Measurements from ENCODE around the gene CD300LG.
"Not testable (repeated sequence)": the region's sequence is repeated elsewhere in the genome, so short reads cannot be mapped to it uniquely, and the experiment has no call there.

CD300LG gene

DNA sequence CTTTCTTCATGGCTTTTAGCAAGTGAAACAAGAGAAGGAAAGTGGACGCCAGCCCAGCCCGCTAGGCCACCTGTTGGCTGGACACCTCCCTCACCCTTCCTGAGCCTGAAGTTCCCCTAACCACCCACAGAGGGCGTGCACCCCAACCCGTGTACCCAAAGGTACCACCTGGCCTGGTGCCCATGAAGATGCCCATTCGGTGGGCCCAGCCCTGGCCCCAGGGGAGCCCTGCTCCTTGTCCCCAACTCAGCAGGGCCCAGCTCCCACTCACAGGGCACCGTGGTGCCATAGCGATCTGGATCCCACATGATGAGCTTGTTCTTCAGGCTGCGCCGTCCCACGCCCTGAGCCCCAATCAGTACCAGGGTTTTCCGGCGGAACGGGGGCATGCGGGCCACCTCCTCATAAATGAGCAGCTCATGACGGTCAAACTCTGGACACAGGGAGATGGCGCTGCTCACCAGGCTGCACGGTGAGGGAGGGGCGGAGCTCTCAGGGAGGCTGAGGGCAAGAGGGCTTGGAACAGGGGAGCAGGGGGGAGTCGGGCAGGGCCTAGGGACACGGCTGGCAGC lies 33.5 kb downstream of the CD300LG start:
- peak; percentile 76 for DNase-seq

DNA sequence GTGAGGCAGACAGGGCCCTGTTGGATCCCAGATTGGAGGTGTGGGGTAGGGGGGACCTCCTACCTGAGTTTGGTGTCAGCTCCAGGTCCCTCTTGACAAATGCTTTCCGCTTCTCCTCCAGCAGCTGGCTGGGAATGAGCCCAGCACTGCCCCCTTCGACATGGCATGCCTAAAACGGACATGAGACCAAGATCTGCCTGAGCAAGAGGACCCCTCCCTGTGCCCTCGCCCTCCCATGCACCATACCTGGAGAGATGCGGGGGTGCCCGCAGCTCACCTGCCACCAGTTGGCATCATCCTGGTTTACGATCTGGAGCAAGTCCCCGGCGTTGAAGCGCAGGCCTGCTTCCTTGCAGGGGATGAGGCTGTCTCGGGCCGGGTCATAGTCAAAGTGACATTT lies 34.2 kb downstream of the CD300LG start:
- DNase-seq = no peak

DNA sequence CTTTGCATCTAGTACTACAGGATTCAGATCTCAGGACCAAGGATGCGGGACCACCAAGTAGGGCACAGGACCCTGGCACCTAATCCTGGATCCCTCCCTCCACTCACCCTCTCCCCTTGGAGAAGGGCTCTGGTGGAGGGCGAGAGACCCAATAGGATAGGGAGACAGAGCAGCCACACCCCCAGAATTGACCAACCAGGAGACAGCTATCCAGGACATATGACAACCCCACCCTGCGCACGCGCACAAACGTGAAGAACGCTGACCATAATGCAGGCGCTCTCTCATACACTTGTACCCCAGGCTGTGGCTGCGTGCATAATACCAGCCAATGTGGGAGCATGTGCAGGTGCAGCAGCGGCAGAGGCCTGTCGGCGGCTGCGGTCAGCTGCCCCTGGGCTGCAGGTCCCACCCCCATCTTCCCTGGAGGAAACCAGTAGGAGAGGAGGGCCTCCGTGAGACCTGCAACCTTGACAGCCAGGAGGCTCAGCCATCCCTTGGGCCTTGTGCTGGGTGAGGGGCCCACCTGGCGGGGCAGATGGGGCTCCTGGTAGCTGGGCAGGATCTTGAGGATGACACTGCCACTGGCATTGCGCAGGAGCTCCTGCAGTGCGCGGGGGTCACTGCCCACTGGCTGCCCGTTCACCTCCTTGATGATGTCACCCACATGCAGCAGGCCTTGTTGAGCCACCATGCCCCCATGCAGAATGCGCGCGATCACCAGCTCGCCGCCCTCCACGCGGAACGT lies 35.0 kb downstream of the CD300LG start:
- no peak for DNase-seq

DNA sequence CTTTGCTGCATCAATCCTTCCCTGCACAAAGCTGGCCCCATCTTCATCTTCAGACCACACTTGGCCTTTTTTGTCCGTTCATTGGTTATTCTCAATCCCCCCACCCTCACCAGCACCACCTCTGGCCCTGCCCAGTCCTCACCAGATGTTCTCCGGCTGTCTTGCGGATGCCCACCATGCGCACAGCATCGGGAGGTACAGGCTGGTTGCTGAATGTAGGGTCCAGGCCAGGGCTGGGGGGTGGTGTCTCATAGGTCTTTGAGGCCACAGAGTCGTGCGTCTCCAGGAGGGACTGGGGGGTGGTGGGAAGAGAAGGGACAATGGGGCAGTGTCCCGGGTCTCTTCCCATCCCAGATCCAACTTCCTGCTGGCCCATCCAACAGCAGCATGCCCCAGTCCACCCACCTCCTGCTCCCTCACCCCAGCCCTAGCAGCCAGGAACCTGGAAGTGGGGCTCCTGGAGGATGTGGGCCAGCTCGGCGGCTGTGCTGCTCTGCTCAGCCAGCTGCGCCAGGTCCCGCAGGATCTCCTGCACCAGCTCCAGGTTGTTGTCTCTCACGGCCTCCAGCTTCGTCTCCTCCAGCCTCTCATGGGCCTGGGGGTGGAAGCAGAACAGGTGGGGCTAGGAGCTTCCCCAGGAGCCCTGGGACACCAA lies 35.9 kb downstream of the CD300LG start:
- no peak for DNase-seq

DNA sequence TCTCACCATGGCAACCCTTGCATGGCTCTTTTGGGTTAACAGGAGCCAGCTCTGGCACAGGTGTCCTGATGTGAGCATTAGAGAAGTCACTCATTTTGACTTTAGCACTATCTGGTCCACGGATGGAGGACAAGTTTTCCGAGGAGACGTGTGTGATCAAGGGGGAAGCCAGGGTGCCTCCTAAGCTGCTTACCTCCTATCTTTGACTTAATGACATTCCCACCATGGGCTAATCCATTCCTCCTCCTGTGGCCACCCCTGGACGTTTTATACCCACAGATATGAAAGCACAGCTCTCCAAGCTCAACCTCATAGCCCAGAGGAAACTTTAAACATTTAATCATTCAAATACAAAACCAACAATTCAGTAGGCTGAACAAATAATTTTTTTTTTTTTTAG lies 41.6 kb downstream of the CD300LG start:
- no peak for DNase-seq

DNA sequence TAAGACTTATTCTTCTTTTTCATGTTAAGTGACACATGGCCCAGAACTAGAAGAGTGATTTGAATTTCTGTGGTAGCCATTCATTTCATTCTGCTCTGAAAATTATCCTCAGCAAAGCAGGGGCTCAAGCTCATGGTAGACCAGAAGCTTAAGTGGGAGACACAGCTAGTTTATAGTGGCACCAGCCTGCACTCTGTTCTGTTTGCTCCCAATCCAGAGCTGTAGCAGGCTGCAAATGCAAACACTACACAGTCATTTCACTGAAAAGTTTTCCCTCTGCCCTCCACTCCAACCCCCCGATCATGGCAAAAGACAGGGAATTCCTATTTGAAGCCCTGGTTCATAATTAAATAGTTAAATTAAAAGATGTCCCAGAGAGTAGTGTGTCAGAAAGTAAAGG lies 43.3 kb downstream of the CD300LG start:
- no peak for DNase-seq

DNA sequence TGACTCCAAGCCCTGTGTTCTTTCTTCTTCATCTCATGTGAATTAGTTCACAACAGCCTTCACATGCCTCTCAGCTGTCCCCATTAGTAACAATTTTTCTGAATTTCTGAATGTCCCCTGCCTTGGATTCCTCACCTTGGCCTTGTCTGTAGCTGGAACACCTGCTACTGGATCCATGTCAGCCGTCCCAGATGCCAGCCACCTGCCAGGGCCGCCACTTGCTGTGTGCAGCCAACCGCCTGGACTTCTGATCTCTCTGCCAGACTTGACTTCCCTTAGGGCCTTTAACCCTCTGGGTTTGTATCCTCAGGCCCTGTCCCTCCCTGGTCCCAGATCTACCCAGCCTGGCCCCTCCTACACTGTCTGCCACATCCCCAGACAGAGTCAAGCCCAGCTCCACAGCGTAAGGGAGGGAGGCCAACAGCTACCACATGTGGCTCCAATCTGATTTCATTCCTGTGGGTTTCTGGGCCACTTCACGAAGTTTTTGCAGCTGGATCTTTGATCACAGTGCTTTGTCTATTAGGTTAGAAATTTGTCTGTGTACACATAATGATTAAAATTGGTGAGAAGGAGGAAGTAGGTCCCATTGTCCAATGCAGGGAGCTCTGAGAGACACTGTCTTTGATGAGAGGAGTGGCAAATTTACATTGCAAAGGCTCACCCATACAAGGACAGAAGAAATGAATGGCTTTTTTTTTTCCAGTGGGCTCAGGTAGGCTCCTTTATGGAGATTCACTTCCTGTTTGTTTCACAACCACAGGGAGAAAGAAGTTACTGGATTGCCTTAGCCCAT lies 45.1 kb downstream of the CD300LG start:
- DNase-seq = no peak

DNA sequence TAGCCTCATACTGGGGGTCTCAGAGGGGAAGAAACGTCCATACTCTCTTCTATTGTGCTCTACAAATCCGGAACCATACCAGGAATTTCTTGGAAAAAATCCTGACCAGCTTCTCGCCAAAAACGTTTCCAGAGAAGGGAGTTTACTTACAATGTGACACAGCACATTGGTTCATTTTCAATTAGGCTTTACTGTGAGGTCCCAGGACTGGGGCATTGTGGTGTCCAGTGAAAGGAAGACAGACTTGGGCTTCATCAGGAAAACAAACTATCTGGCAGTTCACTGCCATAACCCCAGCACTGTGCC lies 45.6 kb downstream of the CD300LG start:
- DNase-seq = no peak

DNA sequence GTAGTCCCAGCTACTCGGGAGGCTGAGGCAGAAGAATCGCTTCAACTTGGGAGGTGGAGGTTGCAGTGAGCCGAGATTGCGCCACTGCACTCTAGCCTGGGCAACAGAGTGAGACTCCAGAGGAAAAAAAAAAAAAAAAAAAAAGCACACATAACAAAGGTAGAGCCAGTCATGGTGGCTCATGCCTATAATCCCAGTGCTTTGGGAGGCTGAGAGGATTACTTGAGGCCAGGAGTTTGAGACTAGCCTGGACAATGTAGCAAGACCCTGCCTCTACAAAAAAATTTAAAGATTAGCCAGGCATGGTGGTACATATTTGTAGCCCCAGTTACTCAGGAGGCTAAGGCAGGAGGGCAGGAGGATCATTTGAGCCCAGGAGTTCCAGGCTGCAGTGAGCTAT lies 47.5 kb downstream of the CD300LG start:
- not testable (repeated sequence) for DNase-seq

DNA sequence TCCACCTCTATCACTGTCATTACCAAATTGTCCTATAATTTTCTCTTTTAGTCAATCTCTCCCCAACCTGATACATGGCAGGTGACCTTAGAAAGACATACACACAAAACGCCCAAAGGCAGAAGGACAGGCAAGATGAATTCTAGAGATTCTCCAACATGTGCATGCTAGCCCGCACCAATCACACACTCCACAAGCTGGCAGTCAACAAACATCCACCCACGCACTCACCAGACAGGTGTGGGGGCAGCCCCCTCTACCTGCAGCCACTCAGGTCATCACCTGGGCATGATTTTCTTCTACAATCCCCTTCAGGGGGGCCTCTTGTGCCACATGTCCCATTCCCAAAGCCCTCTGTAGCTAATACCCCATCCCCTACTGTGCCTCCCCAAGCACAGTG lies 50.9 kb downstream of the CD300LG start:
- DNase-seq = no peak

DNA sequence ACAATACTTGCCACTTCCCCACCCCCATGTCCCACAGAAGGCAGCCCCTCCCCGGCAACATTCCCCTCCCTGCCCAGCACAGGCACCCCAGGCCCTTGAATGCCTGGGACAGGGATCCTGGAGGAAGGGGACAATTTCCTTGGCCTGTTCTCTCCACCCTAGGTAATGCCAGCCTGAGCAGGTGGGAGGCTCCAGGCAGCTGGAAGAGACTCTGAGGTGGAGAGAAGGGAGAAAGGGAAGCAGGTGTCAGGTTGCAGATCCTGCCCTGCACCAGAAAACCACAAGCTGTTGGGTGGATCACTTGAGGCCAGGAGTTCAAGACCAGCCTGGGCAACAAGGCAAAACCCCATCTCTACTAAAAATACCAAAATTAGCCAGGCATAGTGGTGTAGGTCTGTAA lies 51.5 kb downstream of the CD300LG start:
- DNase-seq = no peak

DNA sequence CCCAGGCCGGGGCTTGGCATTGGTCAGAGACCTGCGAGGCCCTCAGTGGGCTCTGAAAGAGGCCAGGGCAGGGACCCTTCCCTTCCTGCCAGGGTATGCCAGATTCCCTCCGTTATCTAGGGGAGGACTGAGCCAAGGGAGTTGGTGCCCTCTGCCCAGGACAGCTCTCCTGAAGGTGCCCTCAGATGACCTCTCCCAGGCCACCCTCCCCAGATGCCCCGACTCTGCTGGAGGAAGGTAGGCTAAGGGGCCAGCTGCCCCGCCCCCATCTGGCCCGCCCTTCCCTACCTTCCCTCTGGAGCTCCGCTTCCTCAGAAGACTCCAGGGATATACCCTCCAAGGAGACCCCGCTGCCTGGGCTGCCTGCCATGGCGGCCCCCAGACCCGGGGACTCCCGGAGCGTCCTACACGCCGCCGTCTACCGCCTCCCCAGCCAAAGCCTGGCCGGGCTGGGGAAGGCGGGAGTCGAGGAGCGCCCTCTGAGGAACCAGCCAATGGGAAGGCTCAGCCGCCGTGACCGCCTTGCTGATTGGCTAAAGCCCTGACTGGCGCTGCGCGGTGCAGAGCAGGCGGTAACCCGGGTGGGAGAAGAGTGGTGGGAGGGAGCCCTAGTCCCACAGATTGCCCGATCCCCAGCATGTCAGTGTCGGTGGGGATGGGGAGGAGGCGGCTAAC lies 53.3 kb downstream of the CD300LG start:
- peak; percentile 86 for DNase-seq

DNA sequence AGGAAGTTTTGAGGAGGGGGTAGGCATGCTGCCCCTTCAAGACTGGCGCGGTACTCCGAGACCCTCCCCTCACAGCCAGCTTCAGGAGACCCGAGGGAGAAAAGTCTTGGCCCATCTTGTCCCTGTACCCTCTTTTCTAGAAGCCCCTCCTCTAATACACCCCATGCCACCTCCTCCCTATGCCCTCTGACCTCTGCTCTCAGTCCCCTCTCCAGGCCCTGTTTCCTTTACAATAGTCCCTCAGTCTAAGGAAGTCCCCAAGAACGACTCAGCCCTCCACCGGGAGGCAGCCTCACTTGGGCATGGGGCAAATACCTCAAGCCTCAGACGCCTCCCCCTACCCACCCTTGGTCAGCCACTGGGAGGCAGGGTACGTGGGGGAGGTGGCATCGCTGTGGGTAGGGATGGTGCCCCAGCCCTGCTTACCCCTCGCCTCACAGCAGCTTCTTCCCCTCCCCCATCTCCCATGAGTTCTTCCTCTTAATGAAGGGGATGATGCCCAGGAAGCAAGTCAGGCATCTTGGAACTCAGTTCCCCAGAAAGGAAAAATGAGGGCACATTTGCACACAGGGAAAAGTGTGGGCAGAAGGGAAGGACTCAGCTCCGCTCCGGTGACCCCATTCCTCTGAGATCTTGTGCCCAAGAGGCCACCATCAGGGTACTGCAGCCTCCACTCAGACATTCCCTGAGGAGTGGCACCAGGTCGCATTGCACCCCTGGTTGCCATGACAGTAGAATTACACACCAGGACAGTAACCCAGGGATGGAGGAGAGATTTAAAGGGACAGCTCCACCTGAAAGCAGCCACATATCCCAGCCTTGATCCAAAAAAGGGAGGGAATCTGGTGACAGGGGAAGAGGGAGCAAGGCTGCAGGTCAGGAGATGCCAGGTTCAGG lies 54.1 kb downstream of the CD300LG start:
- DNase-seq = no peak

DNA sequence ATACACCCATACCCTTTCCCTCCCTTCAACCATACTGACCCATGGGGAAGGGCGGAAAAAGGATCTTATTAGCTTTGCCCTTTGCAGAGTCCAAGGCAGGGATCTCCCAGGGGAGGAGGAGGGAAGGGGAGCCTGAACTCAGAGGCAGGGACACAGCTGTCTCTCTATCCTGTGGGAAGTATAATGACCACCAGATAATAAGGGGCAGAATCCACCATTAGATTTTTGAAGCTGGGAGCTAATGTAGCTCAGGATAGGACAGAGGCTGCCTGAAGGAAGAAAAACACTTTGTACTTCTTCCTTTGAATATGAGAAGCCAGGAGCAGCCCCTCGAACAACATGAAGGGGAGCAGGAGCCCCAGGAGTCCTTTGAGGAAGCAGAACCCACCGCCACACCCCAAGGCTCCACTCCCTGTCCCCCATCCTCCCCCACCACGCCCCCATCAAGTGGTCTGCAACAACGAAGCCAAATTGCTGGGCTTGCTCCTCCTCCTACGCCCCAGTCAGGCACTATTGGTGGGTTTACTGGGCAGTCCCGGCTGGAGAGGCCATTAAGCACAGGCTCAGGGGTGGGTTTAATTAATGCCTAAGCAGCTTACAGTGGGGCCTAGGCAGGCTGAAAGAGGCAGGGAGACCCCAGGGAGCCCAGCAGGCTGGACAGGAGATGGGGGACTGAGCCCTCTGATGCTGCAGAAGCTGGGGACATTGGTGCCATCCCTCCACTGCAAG lies 55.0 kb downstream of the CD300LG start:
- DNase-seq = no peak

DNA sequence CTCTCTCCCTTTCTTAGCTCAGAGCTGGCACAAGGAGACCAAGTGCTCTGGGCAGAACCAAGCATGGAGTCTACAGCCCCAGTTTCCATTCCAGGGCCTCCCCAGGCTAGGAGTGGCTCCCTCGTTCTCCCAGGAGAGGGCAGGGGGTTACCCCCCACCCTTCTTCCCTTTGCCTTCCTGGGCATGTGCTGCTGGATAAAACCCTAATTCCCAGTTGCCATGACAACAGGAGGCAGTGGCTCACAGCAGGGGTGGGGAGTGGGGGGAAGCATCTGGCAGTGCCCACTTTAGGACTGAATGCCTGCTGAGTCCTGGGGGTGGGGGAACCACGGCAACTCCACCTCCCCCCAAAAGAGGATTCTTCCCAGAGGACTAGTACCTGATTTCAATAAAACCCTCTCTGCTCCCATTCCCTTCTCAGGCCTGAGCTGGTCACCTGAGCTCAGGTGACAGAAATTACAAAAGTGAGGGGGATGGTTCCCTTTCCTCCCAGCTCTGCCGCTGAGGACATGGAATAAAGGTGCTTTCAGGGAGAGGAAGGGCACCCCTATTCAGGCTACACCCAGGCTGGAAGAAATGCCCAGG lies 58.5 kb downstream of the CD300LG start:
- no peak for DNase-seq

DNA sequence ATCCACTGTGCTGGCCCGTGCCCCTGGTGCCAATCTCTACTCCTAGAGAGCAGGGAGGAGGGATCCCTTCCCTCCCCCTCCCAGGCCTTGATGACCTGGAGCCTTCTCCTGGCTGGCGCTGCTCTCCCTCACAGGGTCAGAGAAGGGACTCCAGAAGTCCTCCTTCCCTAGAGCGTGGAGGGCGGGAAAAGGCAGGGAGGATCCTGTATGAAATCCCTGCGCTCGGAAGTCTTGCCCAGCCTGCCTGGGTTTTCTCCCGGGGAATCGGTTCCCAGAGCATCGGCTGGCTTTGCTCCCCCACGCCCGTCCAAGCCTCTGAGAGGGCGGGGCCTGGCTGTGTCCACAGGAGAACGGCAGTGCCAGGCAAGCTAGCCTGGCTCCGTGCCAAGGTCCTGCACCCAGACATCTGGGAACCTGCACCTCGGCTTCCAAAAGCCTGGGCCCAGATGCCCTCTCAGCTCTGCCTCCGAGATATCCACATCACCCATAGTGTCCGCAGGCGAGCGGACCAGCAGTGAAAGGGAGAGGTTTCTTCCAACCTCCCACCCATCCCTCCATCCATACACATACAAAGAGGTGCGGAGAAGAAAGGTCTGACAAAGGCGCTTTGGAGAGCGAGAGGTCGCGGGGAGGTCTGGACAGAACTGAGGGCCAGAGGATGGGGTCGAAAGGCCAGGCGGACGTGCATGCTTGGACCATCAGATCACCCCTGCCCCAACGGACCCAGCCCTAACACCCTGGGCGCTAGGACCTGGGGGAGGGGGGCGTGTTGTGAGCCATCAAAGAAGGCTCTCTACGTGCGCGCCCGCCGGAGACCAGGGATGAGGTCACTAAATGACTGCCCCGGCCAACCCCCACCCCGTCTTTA lies 59.2 kb downstream of the CD300LG start:
- DNase-seq = peak; percentile 32

DNA sequence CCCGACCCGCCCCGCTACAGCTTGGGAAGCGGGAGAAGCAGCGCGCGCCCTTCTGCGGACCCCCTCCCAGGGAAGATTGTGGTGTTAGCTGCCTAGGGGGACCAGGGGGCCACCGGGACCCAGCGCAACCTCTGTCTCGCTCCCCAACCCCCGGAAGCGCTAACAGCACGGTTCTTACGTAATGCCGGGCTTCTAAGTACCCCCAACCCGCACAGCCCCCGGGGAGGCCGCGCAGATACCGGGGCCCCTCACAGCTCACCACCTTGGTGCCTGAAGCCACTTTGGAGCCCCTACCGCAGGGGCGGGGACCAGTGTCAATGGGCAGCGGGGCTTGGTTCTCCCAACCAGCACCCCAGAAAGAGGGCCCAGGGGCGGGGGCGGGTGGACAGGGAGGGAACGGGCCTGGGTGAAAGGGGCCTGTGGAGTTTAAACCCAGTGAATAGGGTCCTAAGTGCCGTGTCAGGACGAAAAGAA lies 60.0 kb downstream of the CD300LG start:
- DNase-seq = no peak

DNA sequence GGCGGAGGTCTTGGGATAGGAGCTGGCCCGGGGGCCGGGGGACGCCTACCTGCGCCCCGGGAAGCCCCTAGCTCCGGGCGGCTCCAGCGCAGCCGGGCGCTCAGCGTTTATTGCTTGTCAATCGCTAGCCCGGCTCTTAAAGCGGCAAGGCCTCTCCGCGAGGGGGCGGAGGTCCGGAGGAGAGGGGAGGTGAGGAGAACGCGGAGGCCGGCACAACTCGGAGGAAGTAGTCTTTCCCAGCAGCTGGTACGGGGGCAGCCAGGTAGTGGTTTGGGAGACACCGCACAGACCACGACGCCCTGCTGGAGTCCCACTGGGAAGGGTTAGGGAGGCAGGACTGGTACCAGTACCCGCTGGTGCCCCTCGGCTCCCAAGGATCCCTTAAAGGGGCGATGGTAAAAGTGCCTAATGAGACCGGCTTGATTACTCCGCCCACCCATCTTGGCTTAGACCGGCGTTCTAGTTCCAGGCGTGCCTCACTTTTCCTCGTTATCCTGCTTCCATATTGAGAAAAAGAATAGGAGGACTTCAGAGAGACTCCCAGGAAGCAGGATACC lies 60.5 kb downstream of the CD300LG start, which contains the start of gene MPP2:
Gene MPP2 (minus strand): TSS at position 112 of the 557 bp plus-strand sequence. CDS start 3,076 bp downstream, outside the sequence.
- peak; percentile 75 for DNase-seq

DNA sequence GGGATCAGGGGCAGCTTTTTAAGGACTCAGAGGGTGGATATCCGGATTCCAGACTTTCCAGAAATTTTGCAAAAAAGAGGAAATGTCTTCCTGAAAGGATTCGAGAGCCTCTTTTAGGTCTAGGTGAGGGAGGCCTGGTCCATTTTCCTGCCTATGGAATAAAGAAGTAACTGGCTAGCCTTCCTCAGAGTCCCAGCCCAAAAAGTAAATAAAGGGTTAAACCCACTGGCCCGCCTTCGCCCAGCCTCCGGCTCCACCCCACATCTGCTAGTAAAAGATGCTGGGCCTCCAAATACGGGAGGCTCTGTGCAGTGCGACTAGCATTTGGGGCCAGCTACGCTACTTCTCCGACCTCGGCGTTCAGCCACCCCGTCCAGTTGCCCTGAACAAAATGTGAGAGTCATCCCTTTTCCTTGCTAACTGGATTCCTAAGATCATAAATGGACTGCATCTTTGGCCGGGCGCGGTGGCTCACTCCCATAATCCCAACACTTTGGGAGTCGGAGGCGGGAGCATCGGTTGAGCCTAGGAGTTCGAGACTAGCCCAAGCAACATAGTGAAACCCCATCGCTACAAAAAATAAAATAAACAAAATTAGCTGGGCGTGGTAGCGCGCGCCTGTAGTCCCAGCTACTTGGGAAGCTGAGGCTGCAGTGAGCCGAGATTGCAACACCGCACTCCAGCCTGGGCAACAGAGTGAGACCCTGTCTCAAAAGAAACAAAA lies 61.2 kb downstream of the CD300LG start:
- DNase-seq = peak; percentile 74

All from RPMI8226 (cell line).